IPS-18a (cell line): ENCODE data around the gene TTC28.

Source experiments
- H3K27ac ChIP-seq: one replicate; pipeline ENCODE4 v1.5.1; 2013; ENCODE audit warnings: low read length
- H3K27me3 ChIP-seq: one replicate; pipeline ENCODE4 v1.6.1; 2013; ENCODE audit warnings: mild to moderate bottlenecking, low read length; ENCODE audit not compliant: control insufficient read depth, insufficient read depth
- H3K36me3 ChIP-seq: one replicate; pipeline ENCODE4 v1.6.1; 2013; ENCODE audit warnings: low read depth, low read length; ENCODE audit not compliant: control insufficient read depth
- H3K4me1 ChIP-seq: one replicate; pipeline ENCODE4 v1.6.1; 2013; ENCODE audit warnings: low read depth, low read length; ENCODE audit not compliant: control insufficient read depth
- H3K4me3 ChIP-seq: one replicate; pipeline ENCODE4 v1.5.1; 2013; ENCODE audit warnings: low read length
- H3K9ac ChIP-seq: one replicate; pipeline ENCODE4 v1.6.1; 2013; ENCODE audit warnings: mild to moderate bottlenecking, low read length, moderate library complexity
- H3K9me3 ChIP-seq: one replicate; pipeline ENCODE4 v1.6.1; 2013; ENCODE audit warnings: low read depth, low read length; ENCODE audit not compliant: control insufficient read depth

The TTC28 gene

GRCh38 chr22:28148816-28149465, 530.7 kb downstream of the TTC28 start:
- no peaks in the 10 kb centered on the region for H3K27me3 ChIP-seq
- H3K36me3 ChIP-seq = no peaks in the 10 kb centered on the region
- no peak overlapping the region for H3K4me3 ChIP-seq
- peaks cover 4% of the 10 kb centered on the region for H3K4me1 ChIP-seq
- H3K9me3 ChIP-seq = no peaks in the 10 kb centered on the region
- H3K9ac ChIP-seq = no peak overlapping the region
- no peak overlapping the region for H3K27ac ChIP-seq

GRCh38 chr22:28147401-28147800, 532.2 kb downstream of the TTC28 start:
- H3K4me1 ChIP-seq = no peaks in the 10 kb centered on the region
- H3K36me3 ChIP-seq = no peaks in the 10 kb centered on the region
- H3K27ac ChIP-seq = no peak overlapping the region
- H3K9me3 ChIP-seq = no peaks in the 10 kb centered on the region
- no peaks in the 10 kb centered on the region for H3K27me3 ChIP-seq
- no peak overlapping the region for H3K9ac ChIP-seq
- no peak overlapping the region for H3K4me3 ChIP-seq

GRCh38 chr22:28146401-28147314, 533.0 kb downstream of the TTC28 start:
- Histone ChIP-seq H3K27me3 (no peaks in the 10 kb centered on the region), H3K9me3 (no peaks in the 10 kb centered on the region), H3K27ac (no peak overlapping the region), H3K4me1 (no peaks in the 10 kb centered on the region), H3K9ac (no peak overlapping the region), H3K4me3 (no peak overlapping the region), H3K36me3 (no peaks in the 10 kb centered on the region)

- Histone ChIP-seq H3K27ac (no peak overlapping the region), H3K27me3 (no peaks in the 10 kb centered on the region), H3K4me3 (no peak overlapping the region), H3K4me1 (peaks cover 6% of the 10 kb centered on the region), H3K9me3 (no peaks in the 10 kb centered on the region), H3K36me3 (no peaks in the 10 kb centered on the region), H3K9ac (no peak overlapping the region)
Observed at GRCh38 chr22:28143961-28144745, 535.5 kb downstream of the TTC28 start.

GRCh38 chr22:28143241-28143865, 536.3 kb downstream of the TTC28 start:
- peaks cover 10% of the 10 kb centered on the region for H3K4me1 ChIP-seq
- H3K36me3 ChIP-seq = no peaks in the 10 kb centered on the region
- no peaks in the 10 kb centered on the region for H3K9me3 ChIP-seq
- H3K4me3 ChIP-seq = no peak overlapping the region
- H3K9ac ChIP-seq = no peak overlapping the region
- H3K27me3 ChIP-seq = no peaks in the 10 kb centered on the region
- no peak overlapping the region for H3K27ac ChIP-seq

- peaks cover 10% of the 10 kb centered on the region for H3K4me1 ChIP-seq
- no peaks in the 10 kb centered on the region for H3K27me3 ChIP-seq
- H3K9ac ChIP-seq = no peak overlapping the region
- H3K9me3 ChIP-seq = no peaks in the 10 kb centered on the region
- H3K4me3 ChIP-seq = no peak overlapping the region
- H3K27ac ChIP-seq = no peak overlapping the region
- H3K36me3 ChIP-seq = no peaks in the 10 kb centered on the region
Observed at GRCh38 chr22:28142361-28142961, 537.2 kb downstream of the TTC28 start.

- no peaks in the 10 kb centered on the region for H3K27me3 ChIP-seq
Observed at GRCh38 chr22:28141614-28142013, 538.0 kb downstream of the TTC28 start.

GRCh38 chr22:28139961-28140360, 539.7 kb downstream of the TTC28 start:
- no peak overlapping the region for H3K27ac ChIP-seq

More at GRCh38 chr22:28141614-28142013, 538.0 kb downstream of the TTC28 start:
- H3K9me3 ChIP-seq = no peaks in the 10 kb centered on the region
- no peaks in the 10 kb centered on the region for H3K36me3 ChIP-seq
- no peak overlapping the region for H3K4me3 ChIP-seq
- H3K9ac ChIP-seq = no peak overlapping the region
- no peak overlapping the region for H3K27ac ChIP-seq
- H3K4me1 ChIP-seq = peaks cover 10% of the 10 kb centered on the region

GRCh38 chr22:28139516-28139915, 540.1 kb downstream of the TTC28 start:
- no peak overlapping the region for H3K9ac ChIP-seq
- H3K4me3 ChIP-seq = no peak overlapping the region
- H3K4me1 ChIP-seq = peaks cover 10% of the 10 kb centered on the region
- H3K9me3 ChIP-seq = no peaks in the 10 kb centered on the region
- H3K27me3 ChIP-seq = no peaks in the 10 kb centered on the region
- no peaks in the 10 kb centered on the region for H3K36me3 ChIP-seq
- H3K27ac ChIP-seq = no peak overlapping the region

More at GRCh38 chr22:28139961-28140360, 539.7 kb downstream of the TTC28 start:
- no peaks in the 10 kb centered on the region for H3K27me3 ChIP-seq
- no peak overlapping the region for H3K9ac ChIP-seq
- H3K9me3 ChIP-seq = no peaks in the 10 kb centered on the region
- H3K36me3 ChIP-seq = no peaks in the 10 kb centered on the region
- peaks cover 10% of the 10 kb centered on the region for H3K4me1 ChIP-seq
- no peak overlapping the region for H3K4me3 ChIP-seq

- H3K36me3 ChIP-seq = no peaks in the 10 kb centered on the region
- peak overlapping the region; percentile 9 for H3K27ac ChIP-seq
- H3K27me3 ChIP-seq = no peaks in the 10 kb centered on the region
- H3K4me1 ChIP-seq = peaks cover 10% of the 10 kb centered on the region
- H3K9ac ChIP-seq = no peak overlapping the region
- H3K4me3 ChIP-seq = no peak overlapping the region
- no peaks in the 10 kb centered on the region for H3K9me3 ChIP-seq
Observed at GRCh38 chr22:28137036-28137435, 542.6 kb downstream of the TTC28 start.

- Histone ChIP-seq H3K27me3 (no peaks in the 10 kb centered on the region), H3K9ac (no peak overlapping the region), H3K27ac (no peak overlapping the region), H3K4me3 (no peak overlapping the region), H3K9me3 (no peaks in the 10 kb centered on the region), H3K4me1 (peaks cover 20% of the 10 kb centered on the region), H3K36me3 (no peaks in the 10 kb centered on the region)
Observed at GRCh38 chr22:28132466-28132865, 547.2 kb downstream of the TTC28 start.
